Gastrocnemius medialis (tissue), 4 donors: ENCODE measurements around the gene DHCR24. TPM values are rescaled to one million over a fixed set of nuclear protein-coding genes. Genes with fewer than 3 reads are reported as not detected.

ENCODE experiments used
- ATAC-seq, 2 donors: fragments of 150-250 bp; one replicate each; pipeline ENCODE4 v1.9.1; 2016
- DNase-seq, 2 donors: peaks; one replicate each; pipeline ENCODE4 v3.0.0-alpha.2; 2019
- H3K27ac ChIP-seq, 4 donors: fragments of 200-600 bp; sonication (generic); 1 replicate in 1 of 4; 2 replicates in 3 of 4; pipeline ENCODE4 v1.5.1; 2016 to 2018; ENCODE audit warnings: mild to moderate bottlenecking in 2 of 4, moderate library complexity in 1 of 4
- H3K27me3 ChIP-seq, 3 donors: fragments of 200-600 bp; sonication (generic) in 2 of 3; 1 replicate in 1 of 3; 2 replicates in 2 of 3; pipeline versions ENCODE4 v1.5.1 to v1.6.0; 2016 to 2019; ENCODE audit warnings: mild to moderate bottlenecking in 1 of 3, moderate library complexity in 1 of 3
- H3K36me3 ChIP-seq, 2 donors: fragments of 200-600 bp; sonication (generic) in 1 of 2; one replicate each; pipeline ENCODE4 v1.5.1; 2017 to 2018
- H3K4me1 ChIP-seq, 2 donors: fragments of 200-600 bp; sonication (generic) in 1 of 2; one replicate each; pipeline ENCODE4 v1.5.1; 2016 to 2017; ENCODE audit warnings: mild to moderate bottlenecking in 2 of 2
- H3K4me3 ChIP-seq, 4 donors: fragments of 200-600 bp; sonication (generic) in 3 of 4; 1 replicate in 1 of 4; 2 replicates in 3 of 4; pipeline ENCODE4 v1.5.1; 2016 to 2019; ENCODE audit warnings: mild to moderate bottlenecking in 2 of 4
- H3K9me3 ChIP-seq, 3 donors: fragments of 200-600 bp; sonication (generic) in 2 of 3; 1 replicate in 1 of 3; 2 replicates in 2 of 3; pipeline ENCODE4 v1.5.1; 2016 to 2019
- CTCF ChIP-seq, 5 experiments: fragments of 450-650 bp in 3 of 5; fragments of 200-600 bp in 2 of 5; sonication (generic) in 2 of 5; IDR thresholded peaks in 4 of 5; conservative IDR thresholded peaks in 1 of 5; 1 replicate in 4 of 5; 2 replicates in 1 of 5; pipeline ENCODE4 v1.5.1; 2016 to 2019; ENCODE audit warnings: antibody characterized with exemption in 5 of 5, mild to moderate bottlenecking in 3 of 5, moderate library complexity in 3 of 5
- POLR2A ChIP-seq, 2 donors: fragments of 450-650 bp; IDR thresholded peaks; one replicate each; pipeline ENCODE4 v1.6.1; 2017; ENCODE audit warnings: antibody characterized with exemption in 2 of 2, mild to moderate bottlenecking in 2 of 2, moderate library complexity in 2 of 2
- in situ Hi-C, 4 donors: fragments of 200-750 bp; cut with MboI; loops; one replicate each; pipeline versions ENCODE4 v1.15.0 to v1.8.0; 2017; ENCODE audit warnings: low sequenced_read_pairs in 4 of 4
- intact Hi-C: fragments of 100-400 bp; cut with DNase I; formaldehyde crosslinking; loops from one replicate; pipeline ENCODE4 v1.15.1; 2023; ENCODE audit warnings: low total_unique reads
- total RNA-seq, 4 donors: library from RNA; depleted of rRNA; stranded (reverse); fragments of >200 nt; gene quantifications; one replicate each; pipeline versions ENCODE4 v1.1.0 to v1.2.3, GENCODE V29; 2016

The DHCR24 gene
- total RNA-seq, 4 donors from 2014 or later: 155 to 362 (median 207) TPM

GRCh38 chr1:54906586-54906985 lies 19.6 kb upstream of the DHCR24 start:
- DNase-seq (no peak), ATAC-seq (no peak)
- TF ChIP-seq POLR2A (IDR thresholded peaks at IDR 0.05) (no peak), CTCF (IDR thresholded peaks at IDR 0.05 in 4 of 5, conservative IDR thresholded peaks at IDR 0.05 in 1 of 5) (no peak)
- H3K27ac ChIP-seq: no peak overlapping the region
- H3K9me3 ChIP-seq: no peaks in the 10 kb centered on the region
- intact Hi-C loops (no loop called here), in situ Hi-C loops (no loop called here)
- no peaks in the 10 kb centered on the region for H3K36me3 ChIP-seq
- H3K27me3 ChIP-seq: no peaks in the 10 kb centered on the region
- no peak overlapping the region for H3K4me3 ChIP-seq
- no peaks in the 10 kb centered on the region for H3K4me1 ChIP-seq

GRCh38 chr1:54904476-54905048 lies 17.6 kb upstream of the DHCR24 start:
- Histone ChIP-seq H3K27ac (no peak overlapping the region), H3K9me3 (no peaks in the 10 kb centered on the region), H3K4me1 (no peaks in the 10 kb centered on the region), H3K4me3 (no peak overlapping the region), H3K36me3 (no peaks in the 10 kb centered on the region), H3K27me3 (no peaks in the 10 kb centered on the region)
- intact Hi-C loops (no loop called here), in situ Hi-C loops (no loop called here)
- ATAC-seq (no peak), DNase-seq (no peak)
- no peak for TF ChIP-seq CTCF (IDR thresholded peaks at IDR 0.05 in 4 of 5, conservative IDR thresholded peaks at IDR 0.05 in 1 of 5)
- TF ChIP-seq POLR2A (IDR thresholded peaks at IDR 0.05): no peak

DNA sequence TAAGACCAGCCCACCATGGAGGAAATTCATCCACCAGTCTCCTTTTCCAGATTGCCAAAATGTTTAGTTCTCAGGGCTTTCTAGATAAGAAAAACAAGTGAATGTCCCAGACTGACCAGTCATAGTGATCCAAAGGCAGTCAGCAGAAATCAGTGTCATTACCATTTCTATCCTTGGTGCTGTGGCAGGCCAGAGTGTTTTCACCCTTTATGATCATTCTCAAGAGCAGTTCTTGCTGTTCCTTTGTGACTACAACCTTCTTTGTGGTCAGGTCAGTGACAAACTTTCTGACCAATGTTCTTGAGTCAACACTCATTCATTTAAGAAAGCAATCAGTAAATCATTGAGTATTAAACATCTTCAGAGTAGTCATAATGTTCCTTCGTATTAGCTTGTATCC lies 7.3 kb upstream of the DHCR24 start:
- ATAC-seq: no peak
- H3K27me3 ChIP-seq: no peaks in the 10 kb centered on the region
- intact Hi-C loops: no loop called here
- no peaks in the 10 kb centered on the region for H3K36me3 ChIP-seq
- H3K4me1 ChIP-seq: no peaks in the 10 kb centered on the region
- H3K4me3 ChIP-seq: no peak overlapping the region
- H3K27ac ChIP-seq: no peak overlapping the region
- no peak for DNase-seq
- TF ChIP-seq CTCF (IDR thresholded peaks at IDR 0.05 in 4 of 5, conservative IDR thresholded peaks at IDR 0.05 in 1 of 5) (no peak), POLR2A (IDR thresholded peaks at IDR 0.05) (no peak)
- in situ Hi-C loops: no loop called here
- H3K9me3 ChIP-seq: no peaks in the 10 kb centered on the region

- ATAC-seq (no peak), DNase-seq (no peak)
- Histone ChIP-seq H3K9me3 (no peaks in the 10 kb centered on the region), H3K27me3 (no peaks in the 10 kb centered on the region), H3K36me3 (no peaks in the 10 kb centered on the region), H3K4me3 (no peak overlapping the region), H3K4me1 (peaks cover 0 to 6% of the 10 kb centered on the region in 2 donors), H3K27ac (no peak overlapping the region)
- in situ Hi-C loops (no loop called here), intact Hi-C loops (no loop called here)
- TF ChIP-seq CTCF (IDR thresholded peaks at IDR 0.05 in 4 of 5, conservative IDR thresholded peaks at IDR 0.05 in 1 of 5) (no peak), POLR2A (IDR thresholded peaks at IDR 0.05) (no peak)
Measured at GRCh38 chr1:54892586-54892985, 5.6 kb upstream of the DHCR24 start.
